Measurements from ENCODE around the gene CPLX3. TPM values are rescaled to one million over a fixed set of nuclear protein-coding genes. Genes with fewer than 3 reads are reported as not detected.
A peak's percentile ranks its signal among the peaks of the same experiment; 100 is the strongest.

The CPLX3 gene
- polyA plus RNA-seq, 1 donor = not detected

- Histone ChIP-seq H3K27ac (ENCODE audit: low read length) (peak overlapping the region; percentile 85), H3K4me1 (ENCODE audit: control insufficient read depth, insufficient read depth, low read length) (peaks cover 79% of the 10 kb centered on the region), H3K4me3 (ENCODE audit: low read length) (no peak overlapping the region), H3K27me3 (ENCODE audit: control insufficient read depth, insufficient read depth, low read length) (no peaks in the 10 kb centered on the region), H3K9me3 (ENCODE audit: control insufficient read depth, low read depth, low read length) (no peaks in the 10 kb centered on the region), H3K36me3 (ENCODE audit: control insufficient read depth, insufficient read depth, low read length) (peaks cover 22% of the 10 kb centered on the region)
- no CpG with 5 or more reads among the region's 14 CpGs for WGBS (ENCODE audit: insufficient coverage, low lambda C conversion rate)
- peak; percentile 83 to 92 for DNase-seq
These were observed 37.2 kb upstream of the CPLX3 start for GRCh38 chr15:74789171-74789631.

- Histone ChIP-seq H3K36me3 (ENCODE audit: control insufficient read depth, insufficient read depth, low read length) (peaks cover 19% of the 10 kb centered on the region), H3K9me3 (ENCODE audit: control insufficient read depth, low read depth, low read length) (no peaks in the 10 kb centered on the region), H3K4me3 (ENCODE audit: low read length) (peak overlapping the region; percentile 7), H3K27me3 (ENCODE audit: control insufficient read depth, insufficient read depth, low read length) (no peaks in the 10 kb centered on the region), H3K27ac (ENCODE audit: low read length) (peak overlapping the region; percentile 85), H3K4me1 (ENCODE audit: control insufficient read depth, insufficient read depth, low read length) (peaks cover 76% of the 10 kb centered on the region)
- WGBS (ENCODE audit: insufficient coverage, low lambda C conversion rate) = no CpG with 5 or more reads among the region's 3 CpGs
- DNase-seq = no peak
These were observed 36.7 kb upstream of the CPLX3 start for GRCh38 chr15:74789741-74790079.

- Histone ChIP-seq H3K36me3 (ENCODE audit: control insufficient read depth, insufficient read depth, low read length) (peaks cover 18% of the 10 kb centered on the region), H3K4me3 (ENCODE audit: low read length) (peak overlapping the region; percentile 7)
- WGBS (ENCODE audit: insufficient coverage, low lambda C conversion rate) = no CpG with 5 or more reads among the region's 15 CpGs
These were observed 36.1 kb upstream of the CPLX3 start for GRCh38 chr15:74790080-74790916.

GRCh38 chr15:74791007-74791406, 35.4 kb upstream of the CPLX3 start:
- 67% methylated on average over 1 of the region's 1 CpG for WGBS (ENCODE audit: insufficient coverage, low lambda C conversion rate)
- Histone ChIP-seq H3K27me3 (ENCODE audit: control insufficient read depth, insufficient read depth, low read length) (no peaks in the 10 kb centered on the region), H3K4me1 (ENCODE audit: control insufficient read depth, insufficient read depth, low read length) (peaks cover 74% of the 10 kb centered on the region), H3K9me3 (ENCODE audit: control insufficient read depth, low read depth, low read length) (no peaks in the 10 kb centered on the region), H3K4me3 (ENCODE audit: low read length) (no peak overlapping the region), H3K36me3 (ENCODE audit: control insufficient read depth, insufficient read depth, low read length) (peaks cover 20% of the 10 kb centered on the region), H3K27ac (ENCODE audit: low read length) (peak overlapping the region; percentile 85)
- DNase-seq = no peak

More at GRCh38 chr15:74790080-74790916, 36.1 kb upstream of the CPLX3 start:
- Histone ChIP-seq H3K27me3 (ENCODE audit: control insufficient read depth, insufficient read depth, low read length) (no peaks in the 10 kb centered on the region), H3K4me1 (ENCODE audit: control insufficient read depth, insufficient read depth, low read length) (peaks cover 76% of the 10 kb centered on the region), H3K27ac (ENCODE audit: low read length) (peak overlapping the region; percentile 85), H3K9me3 (ENCODE audit: control insufficient read depth, low read depth, low read length) (no peaks in the 10 kb centered on the region)
- DNase-seq = peak in 1 of 2 donors; percentile 57

GRCh38 chr15:74791667-74792066, 34.8 kb upstream of the CPLX3 start:
- no peaks in the 10 kb centered on the region for H3K27me3 ChIP-seq (ENCODE audit: control insufficient read depth, insufficient read depth, low read length)
- H3K36me3 ChIP-seq (ENCODE audit: control insufficient read depth, insufficient read depth, low read length) = peaks cover 14% of the 10 kb centered on the region
- H3K9me3 ChIP-seq (ENCODE audit: control insufficient read depth, low read depth, low read length) = no peaks in the 10 kb centered on the region
- no peak for DNase-seq
- no peak overlapping the region for H3K4me3 ChIP-seq (ENCODE audit: low read length)
- H3K27ac ChIP-seq (ENCODE audit: low read length) = no peak overlapping the region
- H3K4me1 ChIP-seq (ENCODE audit: control insufficient read depth, insufficient read depth, low read length) = peaks cover 68% of the 10 kb centered on the region
- no CpG with 5 or more reads among the region's 7 CpGs for WGBS (ENCODE audit: insufficient coverage, low lambda C conversion rate)

- DNase-seq = no peak
- Histone ChIP-seq H3K9me3 (ENCODE audit: control insufficient read depth, low read depth, low read length) (no peaks in the 10 kb centered on the region), H3K4me1 (ENCODE audit: control insufficient read depth, insufficient read depth, low read length) (peaks cover 61% of the 10 kb centered on the region), H3K27ac (ENCODE audit: low read length) (no peak overlapping the region), H3K36me3 (ENCODE audit: control insufficient read depth, insufficient read depth, low read length) (peaks cover 14% of the 10 kb centered on the region), H3K4me3 (ENCODE audit: low read length) (no peak overlapping the region), H3K27me3 (ENCODE audit: control insufficient read depth, insufficient read depth, low read length) (no peaks in the 10 kb centered on the region)
- WGBS (ENCODE audit: insufficient coverage, low lambda C conversion rate) = 100% methylated on average over 1 of the region's 12 CpGs
These were observed 34.0 kb upstream of the CPLX3 start for GRCh38 chr15:74792227-74793016.

- no peak for DNase-seq
- H3K36me3 ChIP-seq (ENCODE audit: control insufficient read depth, insufficient read depth, low read length) = peaks cover 21% of the 10 kb centered on the region
- no peaks in the 10 kb centered on the region for H3K27me3 ChIP-seq (ENCODE audit: control insufficient read depth, insufficient read depth, low read length)
- WGBS (ENCODE audit: insufficient coverage, low lambda C conversion rate) = no CpG with 5 or more reads among the region's 12 CpGs
- H3K27ac ChIP-seq (ENCODE audit: low read length) = no peak overlapping the region
- no peak overlapping the region for H3K4me3 ChIP-seq (ENCODE audit: low read length)
- no peaks in the 10 kb centered on the region for H3K9me3 ChIP-seq (ENCODE audit: control insufficient read depth, low read depth, low read length)
- H3K4me1 ChIP-seq (ENCODE audit: control insufficient read depth, insufficient read depth, low read length) = peaks cover 57% of the 10 kb centered on the region
These were observed 33.0 kb upstream of the CPLX3 start for GRCh38 chr15:74793135-74794028.

- Histone ChIP-seq H3K4me1 (ENCODE audit: control insufficient read depth, insufficient read depth, low read length) (peaks cover 54% of the 10 kb centered on the region), H3K36me3 (ENCODE audit: control insufficient read depth, insufficient read depth, low read length) (peaks cover 30% of the 10 kb centered on the region), H3K27ac (ENCODE audit: low read length) (no peak overlapping the region), H3K4me3 (ENCODE audit: low read length) (no peak overlapping the region), H3K27me3 (ENCODE audit: control insufficient read depth, insufficient read depth, low read length) (no peaks in the 10 kb centered on the region), H3K9me3 (ENCODE audit: control insufficient read depth, low read depth, low read length) (no peaks in the 10 kb centered on the region)
- WGBS (ENCODE audit: insufficient coverage, low lambda C conversion rate) = no CpG with 5 or more reads among the region's 9 CpGs
- DNase-seq = no peak
These were observed 32.0 kb upstream of the CPLX3 start for GRCh38 chr15:74794248-74794969.

- H3K36me3 ChIP-seq (ENCODE audit: control insufficient read depth, insufficient read depth, low read length) = peaks cover 36% of the 10 kb centered on the region
- peaks cover 55% of the 10 kb centered on the region for H3K4me1 ChIP-seq (ENCODE audit: control insufficient read depth, insufficient read depth, low read length)
- H3K27me3 ChIP-seq (ENCODE audit: control insufficient read depth, insufficient read depth, low read length) = no peaks in the 10 kb centered on the region
- no peak for DNase-seq
- no peaks in the 10 kb centered on the region for H3K9me3 ChIP-seq (ENCODE audit: control insufficient read depth, low read depth, low read length)
- H3K27ac ChIP-seq (ENCODE audit: low read length) = no peak overlapping the region
- no peak overlapping the region for H3K4me3 ChIP-seq (ENCODE audit: low read length)
- no CpG with 5 or more reads among the region's 9 CpGs for WGBS (ENCODE audit: insufficient coverage, low lambda C conversion rate)
These were observed 31.5 kb upstream of the CPLX3 start for GRCh38 chr15:74794970-74795349.

All from large intestine (tissue), 3 donors.